HG03520 (cell line): ENCODE measurements around the gene DEF6.

ENCODE experiments used
- ATAC-seq: cut with Tn5 transposase; IDR thresholded peaks from one replicate; pipeline ENCODE4 v1.9.1; 2021; ENCODE audit warnings: mild to moderate bottlenecking, moderate library complexity; ENCODE audit not compliant: unreplicated experiment

DEF6 gene

GRCh38 chr6:35370124-35370741, 72.6 kb downstream of the DEF6 start:
- ATAC-seq: no peak

- ATAC-seq: no peak
These were observed 73.3 kb downstream of the DEF6 start for GRCh38 chr6:35370785-35371493.
